Sigmoid colon (tissue), 7 donors: Measurements from ENCODE around the gene SPAG16. TPM values are rescaled to one million over a fixed set of nuclear protein-coding genes. Genes with fewer than 3 reads are reported as not detected.

Experiments used
- DNase-seq: peaks from one replicate; pipeline ENCODE4 v3.0.0-alpha.2; 2019
- H3K27ac ChIP-seq, 4 donors: fragments of 200-600 bp; sonication (generic); one replicate each; pipeline ENCODE4 v1.5.1; 2016 to 2019; ENCODE audit warnings: mild to moderate bottlenecking in 1 of 4
- H3K27me3 ChIP-seq, 3 donors: fragments of 200-600 bp; sonication (generic); one replicate each; pipeline ENCODE4 v1.5.1; 2019; ENCODE audit warnings: mild to moderate bottlenecking in 1 of 3
- H3K36me3 ChIP-seq, 4 donors: fragments of 200-600 bp; sonication (generic); one replicate each; pipeline ENCODE4 v1.5.1; 2016 to 2019
- H3K4me1 ChIP-seq, 4 donors: fragments of 200-600 bp; sonication (generic); one replicate each; pipeline ENCODE4 v1.5.1; 2017 to 2019
- H3K4me3 ChIP-seq, 4 donors: fragments of 200-600 bp; sonication (generic); one replicate each; pipeline ENCODE4 v1.5.1; 2017 to 2019; ENCODE audit warnings: mild to moderate bottlenecking in 2 of 4, moderate library complexity in 1 of 4
- H3K9me3 ChIP-seq, 4 donors: fragments of 200-600 bp in 3 of 4; sonication (generic) in 3 of 4; one replicate each; pipeline versions ENCODE4 v1.5.1 to v1.6.1; 2013 to 2019
- CTCF ChIP-seq, 4 experiments: fragments of 450-650 bp in 3 of 4; fragments of 200-600 bp in 1 of 4; IDR thresholded peaks; one replicate each; pipeline ENCODE4 v1.5.1; 2016 to 2019; ENCODE audit warnings: antibody characterized with exemption in 4 of 4, mild to moderate bottlenecking in 3 of 4, moderate library complexity in 2 of 4
- EP300 ChIP-seq, 4 donors: sonication (generic); formaldehyde crosslinking; IDR thresholded peaks; one replicate each; pipeline ENCODE4 v1.6.1; 2017; ENCODE audit warnings: antibody characterized with exemption in 4 of 4
- POLR2A ChIP-seq, 2 donors: fragments of 450-650 bp; IDR thresholded peaks; one replicate each; pipeline ENCODE4 v1.6.1; 2016; ENCODE audit warnings: antibody characterized with exemption in 2 of 2, mild to moderate bottlenecking in 2 of 2, moderate library complexity in 2 of 2
- POLR2AphosphoS5 ChIP-seq, 4 donors: sonication (generic); formaldehyde crosslinking; IDR thresholded peaks; one replicate each; pipeline ENCODE4 v1.6.1; 2017; ENCODE audit warnings: antibody characterized with exemption in 4 of 4
- WGBS, 2 donors: extraction: QIAGEN DNeasy Blood & Tissue Kit; methylation state at CpG; one replicate each; pipeline ENCODE4 v1.1.7; 2013; 5-methylcytosine and 5-hydroxymethylcytosine counted together
- intact Hi-C: fragments of 100-400 bp; cut with DNase I; formaldehyde crosslinking; loops from one replicate; pipeline ENCODE4 v1.15.1; 2023
- polyA plus RNA-seq, 3 donors: library from polyadenylated mRNA; stranded (reverse); fragments of 200-250 nt; gene quantifications; one replicate each; pipeline ENCODE4 v1.2.3, GENCODE V29; 2013
- total RNA-seq, 4 donors: library from RNA; depleted of rRNA; stranded (reverse); fragments of >200 nt; gene quantifications; one replicate each; pipeline ENCODE4 v1.1.0, GENCODE V29; 2016
- donor health status: healthy with polysubstance abuse.
- donor health status: Bipolar disorder and iron deficiency.
- donor health status: healthy.

SPAG16 gene
- total and polyA plus RNA-seq, 7 donors = 13.1 to 70.3 (median 36.0) TPM

GRCh38 chr2:213545964-213546475, 261.8 kb downstream of the SPAG16 start:
- H3K4me1 ChIP-seq = no peaks in the 10 kb centered on the region
- H3K9me3 ChIP-seq = no peaks in the 10 kb centered on the region
- intact Hi-C loops = no loop called here
- H3K4me3 ChIP-seq = no peak overlapping the region
- no peaks in the 10 kb centered on the region for H3K27me3 ChIP-seq
- no peak for DNase-seq
- no peaks in the 10 kb centered on the region for H3K36me3 ChIP-seq
- H3K27ac ChIP-seq = no peak overlapping the region
- no peak for TF ChIP-seq POLR2AphosphoS5 (IDR thresholded peaks at IDR 0.05)
- no peak for TF ChIP-seq CTCF (IDR thresholded peaks at IDR 0.05)
- no peak for TF ChIP-seq POLR2A (IDR thresholded peaks at IDR 0.05)
- TF ChIP-seq EP300 (IDR thresholded peaks at IDR 0.05) = no peak

- Histone ChIP-seq H3K27me3 (no peaks in the 10 kb centered on the region), H3K4me3 (no peak overlapping the region), H3K27ac (no peak overlapping the region), H3K4me1 (no peaks in the 10 kb centered on the region), H3K36me3 (no peaks in the 10 kb centered on the region), H3K9me3 (no peaks in the 10 kb centered on the region)
- WGBS, 2 donors = 81 to 87% methylated on average over 1 of the region's 1 CpG
- intact Hi-C loops = no loop called here
- TF ChIP-seq CTCF (IDR thresholded peaks at IDR 0.05) (no peak), POLR2A (IDR thresholded peaks at IDR 0.05) (no peak), POLR2AphosphoS5 (IDR thresholded peaks at IDR 0.05) (no peak), EP300 (IDR thresholded peaks at IDR 0.05) (no peak)
- DNase-seq = no peak
These were observed 267.3 kb downstream of the SPAG16 start for GRCh38 chr2:213551526-213551925.

- intact Hi-C loops = no loop called here
- Histone ChIP-seq H3K4me3 (no peak overlapping the region), H3K36me3 (no peaks in the 10 kb centered on the region), H3K27me3 (no peaks in the 10 kb centered on the region), H3K27ac (no peak overlapping the region), H3K4me1 (no peaks in the 10 kb centered on the region), H3K9me3 (no peaks in the 10 kb centered on the region)
- no peak for TF ChIP-seq POLR2A (IDR thresholded peaks at IDR 0.05)
- TF ChIP-seq POLR2AphosphoS5 (IDR thresholded peaks at IDR 0.05) = no peak
- no peak for TF ChIP-seq EP300 (IDR thresholded peaks at IDR 0.05)
- TF ChIP-seq CTCF (IDR thresholded peaks at IDR 0.05) = no peak
- no peak for DNase-seq
- 71 to 78% methylated on average over 5 of the region's 5 CpGs for WGBS, 2 donors
These were observed 274.8 kb downstream of the SPAG16 start for GRCh38 chr2:213559053-213559452.

GRCh38 chr2:213561759-213562158, 277.5 kb downstream of the SPAG16 start:
- Histone ChIP-seq H3K27ac (no peak overlapping the region), H3K4me3 (no peak overlapping the region), H3K36me3 (no peaks in the 10 kb centered on the region), H3K27me3 (no peaks in the 10 kb centered on the region), H3K9me3 (no peaks in the 10 kb centered on the region), H3K4me1 (no peaks in the 10 kb centered on the region)
- intact Hi-C loops = no loop called here
- 92 to 94% methylated on average over 3 of the region's 3 CpGs for WGBS, 2 donors
- TF ChIP-seq CTCF (IDR thresholded peaks at IDR 0.05) (no peak), POLR2A (IDR thresholded peaks at IDR 0.05) (no peak), POLR2AphosphoS5 (IDR thresholded peaks at IDR 0.05) (no peak), EP300 (IDR thresholded peaks at IDR 0.05) (no peak)
- DNase-seq = no peak

GRCh38 chr2:213562539-213563180, 278.4 kb downstream of the SPAG16 start:
- intact Hi-C loops = no loop called here
- no peaks in the 10 kb centered on the region for H3K9me3 ChIP-seq
- H3K36me3 ChIP-seq = no peaks in the 10 kb centered on the region
- no peak for TF ChIP-seq EP300 (IDR thresholded peaks at IDR 0.05)
- no peak for TF ChIP-seq POLR2A (IDR thresholded peaks at IDR 0.05)
- no peak for TF ChIP-seq CTCF (IDR thresholded peaks at IDR 0.05)
- 71 to 80% methylated on average over 8 of the region's 8 CpGs for WGBS, 2 donors
- H3K4me3 ChIP-seq = no peak overlapping the region
- no peak for DNase-seq
- no peaks in the 10 kb centered on the region for H3K4me1 ChIP-seq
- H3K27ac ChIP-seq = no peak overlapping the region
- H3K27me3 ChIP-seq = no peaks in the 10 kb centered on the region
